GM12873 (cell line): Measurements from ENCODE around the gene RAB8A.

Source experiments
- TF ChIP-seq, protein P1 (sequence below): IDR thresholded peaks from 2 replicates; pipeline ENCODE4 v1.5.1; 2012; ENCODE audit warnings: low read depth, mild to moderate bottlenecking, moderate library complexity, low read length, control low read depth; ENCODE audit not compliant: insufficient read depth; ENCODE audit errors: missing control alignments

RAB8A gene

DNA sequence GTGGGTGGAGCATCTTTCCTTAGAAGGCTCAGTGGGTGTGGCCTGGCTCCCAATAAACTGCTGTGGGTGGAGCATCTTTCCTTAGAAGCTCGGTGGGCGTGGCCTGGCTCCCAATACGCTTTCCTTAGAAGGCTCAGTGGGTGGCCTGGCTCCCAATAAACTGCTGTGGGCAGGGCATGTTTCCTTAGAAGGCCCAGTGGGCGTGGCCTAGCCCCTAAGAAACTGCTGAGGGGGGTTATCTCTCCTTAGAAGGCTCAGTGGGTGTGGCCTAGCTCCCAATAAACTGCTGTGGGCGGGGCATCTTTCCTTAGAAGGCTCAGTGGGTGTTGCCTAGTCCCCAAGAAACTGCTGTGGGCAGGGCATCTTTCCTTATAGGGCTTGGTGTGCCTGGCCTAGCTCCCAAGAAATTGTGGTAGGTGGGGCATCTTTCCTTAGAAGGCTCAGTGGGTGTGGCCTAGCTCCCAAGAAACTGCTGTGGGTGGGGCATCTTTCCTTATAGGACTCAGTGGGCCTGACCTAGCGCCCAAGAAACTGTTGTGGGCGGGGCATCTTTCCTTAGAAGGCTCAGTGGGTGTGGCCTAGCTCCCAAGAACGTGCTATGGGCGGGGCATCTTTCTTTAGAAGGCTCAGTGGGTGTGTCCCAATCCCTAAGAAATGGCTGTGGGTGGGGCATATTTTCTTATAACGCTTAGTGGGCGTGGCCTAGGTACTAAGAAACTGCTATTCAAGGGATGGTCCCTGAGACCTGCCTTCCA lies 42.1 kb downstream of the RAB8A start:
- TF ChIP-seq, protein P1, sequence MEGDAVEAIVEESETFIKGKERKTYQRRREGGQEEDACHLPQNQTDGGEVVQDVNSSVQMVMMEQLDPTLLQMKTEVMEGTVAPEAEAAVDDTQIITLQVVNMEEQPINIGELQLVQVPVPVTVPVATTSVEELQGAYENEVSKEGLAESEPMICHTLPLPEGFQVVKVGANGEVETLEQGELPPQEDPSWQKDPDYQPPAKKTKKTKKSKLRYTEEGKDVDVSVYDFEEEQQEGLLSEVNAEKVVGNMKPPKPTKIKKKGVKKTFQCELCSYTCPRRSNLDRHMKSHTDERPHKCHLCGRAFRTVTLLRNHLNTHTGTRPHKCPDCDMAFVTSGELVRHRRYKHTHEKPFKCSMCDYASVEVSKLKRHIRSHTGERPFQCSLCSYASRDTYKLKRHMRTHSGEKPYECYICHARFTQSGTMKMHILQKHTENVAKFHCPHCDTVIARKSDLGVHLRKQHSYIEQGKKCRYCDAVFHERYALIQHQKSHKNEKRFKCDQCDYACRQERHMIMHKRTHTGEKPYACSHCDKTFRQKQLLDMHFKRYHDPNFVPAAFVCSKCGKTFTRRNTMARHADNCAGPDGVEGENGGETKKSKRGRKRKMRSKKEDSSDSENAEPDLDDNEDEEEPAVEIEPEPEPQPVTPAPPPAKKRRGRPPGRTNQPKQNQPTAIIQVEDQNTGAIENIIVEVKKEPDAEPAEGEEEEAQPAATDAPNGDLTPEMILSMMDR, result no peak

DNA sequence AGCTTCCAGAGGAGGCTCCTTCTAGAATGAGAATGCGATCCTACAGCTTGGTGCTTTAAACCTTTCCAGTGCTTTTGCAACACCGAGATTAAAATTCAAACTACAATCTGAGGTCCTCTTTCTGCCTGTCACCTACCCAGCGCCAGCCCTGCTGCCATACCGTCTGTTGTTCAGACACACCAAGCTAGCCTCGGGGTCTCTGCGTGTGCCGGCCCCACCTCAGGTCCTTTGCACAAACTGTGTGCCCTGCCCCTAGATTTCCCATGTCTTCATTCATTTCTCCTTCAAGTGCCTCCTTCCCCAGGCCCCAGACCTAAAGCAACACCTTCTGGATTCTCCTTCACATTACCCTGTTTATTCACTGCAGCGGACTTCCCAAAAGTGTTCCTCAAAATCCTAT lies 42.9 kb downstream of the RAB8A start:
- TF ChIP-seq, protein P1, result no peak

DNA sequence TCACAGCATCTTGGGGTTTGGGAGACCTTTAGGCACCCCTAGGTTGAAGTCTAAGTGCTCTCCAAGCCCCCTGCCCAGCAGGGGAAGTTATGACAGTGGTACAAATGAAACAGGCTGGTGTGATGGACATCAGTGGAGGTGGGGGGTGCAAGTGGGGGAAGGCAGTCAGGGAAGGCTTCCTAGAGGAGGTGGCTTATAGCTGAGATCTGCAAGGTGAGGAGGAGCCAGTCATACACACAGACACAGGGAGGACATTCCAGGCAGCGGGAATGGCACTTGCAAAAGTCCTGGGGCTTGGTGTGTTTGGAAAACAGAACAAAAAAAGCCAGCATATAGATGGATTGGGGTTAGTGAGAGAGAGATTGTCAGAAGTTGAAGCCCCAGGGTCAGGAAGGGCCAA lies 43.4 kb downstream of the RAB8A start:
- TF ChIP-seq, protein P1, result no peak

DNA sequence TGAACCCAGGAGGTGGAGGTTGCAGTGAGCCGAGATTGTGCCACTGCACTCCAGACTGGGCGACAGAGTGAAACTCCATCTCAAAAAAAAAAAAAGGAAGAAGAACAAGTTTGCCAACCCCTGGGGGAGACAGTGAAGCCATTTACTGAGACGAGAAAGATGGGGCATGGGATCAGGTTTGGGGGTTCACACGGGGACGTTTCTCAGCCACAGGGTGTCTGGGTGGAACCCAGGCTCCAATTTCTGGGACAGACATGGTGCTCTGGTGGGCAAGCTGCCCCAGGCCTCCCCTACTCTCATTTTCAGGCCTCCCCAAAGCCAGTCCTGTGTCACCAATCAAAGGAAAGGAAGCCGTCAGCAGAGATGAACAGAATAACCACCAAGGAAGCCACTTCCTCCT lies 45.2 kb downstream of the RAB8A start:
- TF ChIP-seq, protein P1, result no peak

DNA sequence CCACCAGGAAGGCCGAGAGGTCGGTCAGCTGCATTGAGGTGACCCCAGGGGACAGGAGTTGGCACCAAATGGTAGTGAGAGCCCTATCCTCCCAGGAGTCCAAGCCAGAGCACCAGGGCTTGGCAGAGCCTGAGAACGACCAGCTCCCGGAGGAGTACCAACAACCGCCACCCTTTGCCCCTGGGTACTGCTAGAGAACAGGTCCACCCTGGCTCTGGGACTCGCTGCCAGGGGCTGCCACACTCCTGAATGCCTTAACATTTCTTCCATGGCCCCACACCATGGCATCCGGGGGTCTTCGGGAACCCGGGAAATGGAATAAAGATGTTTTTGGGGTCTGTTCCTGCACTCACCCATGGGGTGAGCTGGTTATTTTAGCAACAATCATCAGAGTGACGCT lies 45.9 kb downstream of the RAB8A start:
- TF ChIP-seq, protein P1, result no peak

DNA sequence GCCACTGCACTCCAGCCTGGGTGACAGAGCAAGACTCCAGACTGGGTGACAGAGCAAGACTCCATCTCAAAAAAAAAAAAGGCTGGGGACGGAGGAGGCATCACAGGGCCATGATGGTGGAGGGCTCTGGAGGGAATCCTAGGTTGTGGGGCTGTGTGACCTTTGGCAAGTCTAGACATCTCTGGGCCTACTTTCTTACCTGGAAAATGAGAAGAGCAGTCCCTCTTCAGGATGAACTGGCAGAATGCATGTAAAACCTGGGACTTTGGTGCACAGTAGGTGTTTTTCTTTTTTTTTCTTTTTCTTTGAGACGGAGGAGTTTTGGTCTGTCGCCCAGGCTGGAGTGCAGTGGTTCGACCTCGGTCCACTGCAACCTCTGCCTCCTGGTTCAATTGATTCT lies 48.0 kb downstream of the RAB8A start:
- TF ChIP-seq, protein P1, result no peak

DNA sequence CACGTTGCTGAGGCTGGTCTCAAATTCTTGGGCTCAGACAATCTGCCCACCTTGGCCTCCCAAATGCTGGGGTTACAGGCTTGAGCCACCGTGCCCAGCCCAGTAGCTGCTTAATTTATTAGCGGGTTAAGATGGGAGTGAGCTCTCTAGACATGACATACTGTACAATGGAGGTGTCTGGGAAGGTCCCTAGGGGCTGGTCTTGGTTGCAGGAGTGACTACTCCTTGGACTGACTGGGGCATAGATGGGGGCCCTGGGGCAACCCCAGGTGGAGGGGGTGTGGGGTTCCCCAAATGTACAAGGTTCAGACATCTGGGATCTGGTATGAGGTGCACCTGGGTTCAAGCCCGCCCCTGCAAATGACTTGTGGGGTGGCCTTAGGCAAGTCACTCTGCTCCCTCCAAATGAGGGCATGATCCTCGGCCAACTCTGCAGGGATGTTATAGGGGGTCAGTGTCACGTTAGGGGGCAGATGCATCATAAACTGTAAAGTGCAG lies 48.8 kb downstream of the RAB8A start:
- TF ChIP-seq, protein P1, result no peak
